ENCODE measurements around the gene CHIC2.
A peak's percentile ranks its signal among the peaks of the same experiment; 100 is the strongest.
"Not testable (repeated sequence)": the region's sequence is repeated elsewhere in the genome, so short reads cannot be mapped to it uniquely, and the experiment has no call there.

The CHIC2 gene

DNA sequence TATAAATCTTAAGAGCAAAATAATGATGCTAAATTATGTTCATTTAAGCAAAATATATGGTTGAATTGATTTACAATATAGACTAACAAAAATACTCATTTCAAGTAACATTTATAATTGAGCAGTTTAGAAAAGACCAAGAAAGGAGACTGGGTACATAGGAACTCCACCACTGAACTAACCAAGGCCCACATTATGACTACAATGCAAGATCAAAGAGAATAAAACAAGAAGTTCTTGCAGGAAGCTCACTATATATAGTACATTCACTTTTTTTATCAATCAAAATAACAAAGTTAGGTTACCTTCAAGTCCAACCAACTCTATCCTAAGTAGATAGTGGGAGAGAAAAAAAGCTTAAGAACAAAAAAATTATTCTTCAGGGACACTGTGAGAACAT, 8.0 kb downstream of the CHIC2 start:
- no peak for DNase-seq

DNA sequence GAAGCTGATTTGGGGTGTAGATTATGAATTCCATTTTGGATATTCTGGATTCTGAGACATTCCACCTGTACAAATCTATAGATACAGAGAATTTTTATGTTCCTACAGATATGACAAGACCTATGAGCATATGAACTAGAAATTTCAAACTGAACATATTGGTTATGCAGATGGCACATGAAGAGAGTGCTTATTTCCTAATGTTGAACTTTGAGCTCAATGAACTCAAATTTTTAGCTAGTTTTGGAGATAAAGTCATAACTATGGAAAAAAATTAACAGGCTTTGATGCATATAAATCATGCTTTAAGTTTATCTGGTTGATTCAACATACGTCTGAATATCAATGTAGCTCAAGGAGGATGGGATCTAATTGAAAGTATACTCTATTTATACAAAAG, 8.9 kb downstream of the CHIC2 start:
- no peak for DNase-seq

GRCh38 chr4:54054501-54054900, 9.9 kb downstream of the CHIC2 start:
- peak; percentile 69 for DNase-seq

- not testable (repeated sequence) for DNase-seq
Measured at GRCh38 chr4:54053322-54053721, 11.1 kb downstream of the CHIC2 start.

DNA sequence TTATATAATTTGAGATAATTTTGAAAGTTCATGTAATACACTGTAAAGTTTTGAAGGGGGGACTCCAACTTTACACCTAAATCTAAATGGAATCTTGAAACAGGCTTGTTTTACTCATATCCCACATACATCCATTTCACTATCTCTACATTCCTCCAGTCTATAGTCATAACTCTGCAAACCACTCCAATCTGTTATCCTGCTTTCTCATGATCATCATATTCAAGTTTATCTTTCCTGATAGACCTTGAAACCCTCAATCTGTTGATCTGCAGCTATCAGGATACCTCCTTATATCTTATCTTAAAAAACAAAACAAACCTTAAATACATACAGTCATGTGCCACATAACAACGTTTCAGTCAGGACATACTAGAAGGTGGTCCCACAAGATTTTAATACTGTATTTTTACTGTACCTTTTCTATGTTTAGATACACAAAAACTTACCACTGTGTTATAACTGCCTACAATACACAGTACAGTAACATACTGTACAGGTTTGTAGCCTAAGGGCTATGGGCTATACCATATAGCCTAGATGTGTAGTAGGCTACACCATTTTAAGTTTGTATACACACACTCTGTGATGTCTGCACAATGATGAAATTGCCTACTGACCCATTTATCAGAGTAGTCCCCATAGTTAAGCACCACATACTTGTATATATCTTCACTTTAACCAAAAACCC, 14.0 kb downstream of the CHIC2 start:
- no peak for DNase-seq

GRCh38 chr4:54043630-54044029, 20.8 kb downstream of the CHIC2 start:
- DNase-seq = not testable (repeated sequence)

GRCh38 chr4:54041933-54042332, 22.5 kb downstream of the CHIC2 start:
- no peak for DNase-seq

GRCh38 chr4:54041100-54041499, 23.3 kb downstream of the CHIC2 start:
- no peak for DNase-seq

DNA sequence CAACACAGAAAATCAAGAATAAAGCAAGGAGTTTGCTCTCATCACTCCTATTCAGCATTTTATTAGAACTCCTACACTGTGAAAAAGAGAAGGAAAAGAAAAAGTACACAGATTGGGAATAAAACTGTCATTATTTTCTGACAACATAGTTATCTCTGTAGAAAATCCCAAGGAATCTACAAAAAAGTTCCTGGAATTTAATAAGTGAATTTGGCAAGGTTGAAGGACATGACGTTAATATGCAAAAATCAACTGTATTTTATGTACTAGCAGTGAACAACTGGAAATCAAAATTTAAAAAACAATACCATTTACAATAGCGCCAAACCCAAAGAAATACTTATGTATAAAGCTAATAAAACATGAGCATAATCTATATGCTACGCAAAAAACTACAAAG, 26.3 kb downstream of the CHIC2 start:
- no peak for DNase-seq

- no peak for DNase-seq
Measured at GRCh38 chr4:54036184-54036583, 28.2 kb downstream of the CHIC2 start.

GRCh38 chr4:54032558-54033135, 31.8 kb downstream of the CHIC2 start:
- DNase-seq = no peak

DNA sequence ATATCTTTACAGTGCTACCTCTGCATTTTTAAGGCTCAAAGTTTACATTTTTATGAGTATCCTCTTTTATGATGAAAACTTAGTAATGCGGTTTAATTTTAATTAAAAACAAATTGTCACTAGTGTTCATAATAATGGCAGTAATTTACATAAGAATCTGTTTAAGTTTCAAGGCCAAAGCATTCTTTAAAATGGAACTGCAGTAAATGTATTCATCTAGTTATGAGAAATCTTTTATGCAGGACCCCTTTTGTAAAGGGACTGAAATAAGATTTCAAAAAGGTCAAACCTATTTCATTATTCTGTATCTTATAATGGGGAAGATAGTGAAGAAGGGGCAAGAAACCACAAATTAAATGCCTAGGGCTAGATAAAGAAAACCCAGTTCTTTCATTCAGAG, 37.1 kb downstream of the CHIC2 start:
- DNase-seq = no peak

DNA sequence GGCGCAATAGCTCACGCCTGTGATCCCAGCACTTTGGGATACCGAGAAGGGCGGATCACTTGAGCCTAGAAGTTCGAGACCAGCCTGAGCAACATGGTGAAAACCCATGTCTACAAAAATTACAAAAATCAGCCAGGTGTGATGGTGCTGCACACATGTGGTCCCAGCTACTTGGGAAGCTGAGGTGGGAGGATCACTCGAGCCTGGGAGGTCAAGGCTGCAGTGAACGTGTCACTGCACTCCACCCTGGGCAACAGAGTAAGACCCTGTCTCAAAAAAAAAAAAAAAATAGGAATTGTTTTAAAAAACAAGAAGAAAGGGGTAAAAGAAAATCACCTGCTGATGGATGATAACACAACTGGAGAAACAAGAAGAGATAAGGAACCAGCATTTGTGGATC, 38.8 kb downstream of the CHIC2 start:
- no peak for DNase-seq

- not testable (repeated sequence) for DNase-seq
Measured at GRCh38 chr4:54023019-54023418, 41.4 kb downstream of the CHIC2 start.

DNA sequence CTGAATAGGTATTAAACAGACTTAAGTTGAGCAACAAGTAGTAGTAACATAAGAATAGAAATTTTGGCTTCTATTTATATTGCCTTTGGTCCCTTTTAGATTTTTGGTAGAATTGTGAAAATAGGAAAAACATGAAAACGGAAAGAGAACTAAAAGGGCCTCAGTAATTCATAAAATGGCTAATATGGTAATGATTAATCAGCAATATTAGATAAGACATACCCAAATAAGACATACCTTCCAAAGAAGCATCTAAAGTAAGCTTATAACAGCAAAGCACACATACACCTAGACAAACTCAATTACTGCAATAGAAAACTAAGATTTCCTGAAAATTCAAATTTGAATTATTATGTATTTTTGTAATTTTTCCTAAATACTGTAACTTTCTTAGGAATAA, 46.4 kb downstream of the CHIC2 start:
- DNase-seq = no peak

GRCh38 chr4:54017308-54017707, 47.1 kb downstream of the CHIC2 start:
- DNase-seq = no peak

DNA sequence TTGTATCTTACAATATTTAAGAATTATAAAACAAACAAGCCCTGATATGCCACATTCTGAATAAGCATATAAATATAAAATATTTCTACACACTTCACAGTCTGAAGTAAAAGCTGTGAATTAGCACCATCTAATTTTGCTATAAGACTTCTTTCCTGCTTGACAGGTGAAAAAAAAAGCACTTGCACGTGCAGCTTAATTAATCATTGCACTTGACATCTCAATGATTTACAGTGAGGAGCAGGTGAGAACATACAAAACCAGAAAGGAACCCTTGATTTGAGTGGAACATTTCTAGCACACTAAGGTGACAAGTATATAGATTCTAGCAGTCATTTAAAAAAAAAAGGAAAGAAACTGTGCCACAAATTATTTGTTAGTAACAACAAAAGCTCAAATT, 47.9 kb downstream of the CHIC2 start:
- DNase-seq = no peak

- DNase-seq = no peak
Measured at GRCh38 chr4:54015423-54016030, 48.9 kb downstream of the CHIC2 start.

- no peak for DNase-seq
Measured at GRCh38 chr4:54014666-54015160, 49.7 kb downstream of the CHIC2 start.

- no peak for DNase-seq
Measured at GRCh38 chr4:54011201-54011600, 53.2 kb downstream of the CHIC2 start.

DNA sequence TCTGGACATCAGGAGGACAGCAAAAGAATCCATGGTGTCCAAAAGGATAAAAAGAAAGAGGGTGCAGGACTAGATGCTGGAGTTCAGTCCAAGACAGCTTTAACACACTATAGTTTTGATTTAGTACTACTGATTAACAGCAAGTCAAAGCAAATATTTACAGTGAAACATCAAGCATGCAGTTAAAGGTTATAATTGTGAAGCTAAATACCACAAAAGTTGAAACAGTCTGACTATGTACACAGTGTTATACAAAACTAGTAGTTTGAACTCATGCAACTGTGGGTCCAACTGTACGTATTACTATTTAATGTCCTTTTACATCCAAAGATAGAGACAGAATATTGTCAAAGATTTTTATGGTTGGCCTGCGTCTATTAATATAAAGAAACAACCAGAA, 57.6 kb downstream of the CHIC2 start:
- no peak for DNase-seq

- DNase-seq = no peak
Measured at GRCh38 chr4:54005475-54005874, 58.9 kb downstream of the CHIC2 start.

DNA sequence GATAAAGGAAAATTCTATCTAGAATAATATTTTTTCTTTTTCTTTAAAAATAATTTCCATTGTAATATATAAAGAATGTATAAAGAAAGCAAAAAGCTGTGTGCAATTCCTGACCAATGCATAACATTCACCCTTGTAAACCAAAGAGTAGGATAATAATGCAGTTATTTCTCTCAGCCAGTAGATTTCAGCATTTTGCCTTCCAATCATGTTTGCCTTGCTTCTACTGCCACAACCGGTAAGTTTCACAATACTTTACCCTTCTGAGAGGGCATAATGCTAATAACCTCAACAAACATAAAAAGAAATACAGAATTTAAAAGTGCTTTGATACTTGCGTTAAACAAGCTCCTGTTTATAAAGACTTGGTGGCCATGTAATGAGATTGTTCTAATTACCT, 59.9 kb downstream of the CHIC2 start:
- no peak for DNase-seq

DNA sequence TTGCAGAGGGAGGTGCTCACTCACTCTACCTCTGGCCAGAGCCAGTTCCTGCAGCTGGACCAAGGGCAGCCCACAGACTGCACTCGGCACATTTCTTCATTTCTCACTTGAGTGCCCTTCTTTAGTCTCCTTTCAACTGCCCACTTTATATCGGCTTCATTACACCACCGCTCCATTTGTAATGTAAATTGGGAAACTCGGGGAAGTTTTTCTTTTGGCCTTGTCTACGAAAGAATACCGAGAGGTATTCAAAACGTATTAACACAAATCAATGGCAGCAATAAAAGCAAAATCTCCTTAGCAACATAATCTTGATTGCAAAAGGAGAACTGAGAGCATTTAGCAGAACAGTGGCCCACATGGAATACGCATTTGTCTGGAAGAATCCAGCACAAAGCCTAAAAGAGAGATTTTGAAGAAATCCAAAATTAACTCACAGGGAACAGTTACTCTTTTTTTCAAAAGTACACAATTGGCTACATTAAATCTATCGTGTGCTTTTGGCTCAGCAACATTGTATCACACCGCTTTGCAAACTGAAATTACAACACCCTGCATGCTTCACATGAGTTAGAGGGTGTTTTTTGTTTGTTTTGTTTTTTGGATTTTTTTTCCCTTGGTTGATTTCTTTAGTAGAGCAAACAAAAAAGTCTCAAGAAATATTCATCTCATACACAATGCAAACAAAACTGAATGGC, 62.6 kb downstream of the CHIC2 start:
- DNase-seq = no peak
